Stomach (tissue), 4 donors: Measurements from ENCODE around the gene BIRC6.

ENCODE experiments used
- CTCF ChIP-seq, 7 experiments: fragments of 450-650 bp in 4 of 7; fragments of 200-600 bp in 3 of 7; sonication (generic) in 3 of 7; IDR thresholded peaks; one replicate each; pipeline ENCODE4 v1.5.1; 2016 to 2019; ENCODE audit warnings: antibody characterized with exemption in 7 of 7, control low read depth in 2 of 7, mild to moderate bottlenecking in 1 of 7
- POLR2AphosphoS5 ChIP-seq, 3 donors: sonication (generic); formaldehyde crosslinking; IDR thresholded peaks; one replicate each; pipeline ENCODE4 v1.6.1; 2016; ENCODE audit warnings: antibody characterized with exemption in 3 of 3

- TF ChIP-seq CTCF (IDR thresholded peaks at IDR 0.05) (no peak), POLR2AphosphoS5 (IDR thresholded peaks at IDR 0.05) (no peak)
These were observed 695 bp upstream of the BIRC6 start for GRCh38 chr2:32355976-32356680.
